ENCODE measurements around the gene RNPS1. TPM values are rescaled to one million over a fixed set of nuclear protein-coding genes. Genes with fewer than 3 reads are reported as not detected.

RNPS1 gene
- total and polyA plus RNA-seq, 2 donors (not counting 3 experiments of a cell fraction or from before 2014, with no cell fraction given), result 206 to 209 TPM

GRCh38 chr16:2214719-2214968 is 53.3 kb downstream of the RNPS1 start, which contains the start of gene PGP:
TSS of gene PGP (minus strand) at chr16:2214840. CDS start at chr16:2214777, 63 bp downstream.
- POLR2A ChIA-PET, result interaction anchor here (2.2 kb wide), 1 partner anchor 60 kb away, joined by 15 read pairs; the partner anchor contains the start of gene TRAF7

GRCh38 chr16:2213817-2214718 is 53.9 kb downstream of the RNPS1 start:
- BruUV-seq (replicated peaks), result TSS peak; percentile 56
- Histone ChIP-seq H3K4me2 (ENCODE audit: insufficient read depth, low read length) (peak overlapping the region; percentile 86), H2AFZ (ENCODE audit: low read depth, low read length) (peak overlapping the region; percentile 62), H3K4me1 (ENCODE audit: control insufficient read depth, extremely low read depth, insufficient read depth, low read length) (peaks cover 15% of the 10 kb centered on the region), H3K36me3 (ENCODE audit: control insufficient read depth in 2 of 2, extremely low read depth in 1 of 2, insufficient read depth in 2 of 2, low read length in 2 of 2) (peaks cover 0 to 8% of the 10 kb centered on the region in 2 experiments), H3K27ac (ENCODE audit: insufficient read depth, low read depth, low read length) (peak overlapping the region; percentile 50), H3K4me3 (replicated peaks in 1 of 3; ENCODE audit: insufficient read depth in 1 of 3, low read depth in 1 of 3, low read length in 3 of 3) (peak overlapping the region; percentile 74 to 75 (median 74)), H3K9ac (replicated peaks; ENCODE audit: extremely low read depth, insufficient read depth, low read length) (peak overlapping the region; percentile 74), H3K9me3 (replicated peaks; ENCODE audit: control insufficient read depth, insufficient read depth, low read length) (no peaks in the 10 kb centered on the region), H4K20me1 (replicated peaks; ENCODE audit: control insufficient read depth, extremely low read depth, insufficient read depth, low read length) (no peaks in the 10 kb centered on the region), H3K9me1 (replicated peaks; ENCODE audit: control insufficient read depth, extremely low read depth, insufficient read depth, low read length) (no peaks in the 10 kb centered on the region), H3K27me3 (ENCODE audit: control insufficient read depth in 2 of 2, insufficient read depth in 2 of 2, low read length in 2 of 2) (no peaks in the 10 kb centered on the region), H3K79me2 (ENCODE audit: control insufficient read depth, insufficient read depth, low read length) (peaks cover 25% of the 10 kb centered on the region)
- DNase-seq (ENCODE audit: low read depth, low spot score) (peak; percentile 34), FAIRE-seq (no peak)
- dilution Hi-C loops (cut with MboI; ENCODE audit: extremely low pct_ligation_motif_present, low sequenced_read_pairs), result no loop called here
- intact Hi-C loops (cut with micrococcal nuclease), result loop anchor here (2.0 kb wide), 1 partner anchor 59 kb away; the partner anchor contains the start of gene TRAF7
- TF ChIP-seq MYC (IDR thresholded peaks at IDR 0.05; ENCODE audit: low read depth, low read length), result no peak
- peak; percentile 11 for TF ChIP-seq POLR2A (IDR thresholded peaks at IDR 0.05; ENCODE audit: low read depth, low read length)
- no peak for TF ChIP-seq JUN (IDR thresholded peaks at IDR 0.05; ENCODE audit: borderline replicate concordance, insufficient read depth, insufficient read length, low read depth)
- TF ChIP-seq MAX (IDR thresholded peaks at IDR 0.05; ENCODE audit: insufficient read depth, insufficient read length), result no peak
- no peak for TF ChIP-seq POLR2AphosphoS5 (IDR thresholded peaks at IDR 0.05; ENCODE audit: insufficient read depth, low read depth, low read length)
- TF ChIP-seq CTCF (IDR thresholded peaks at IDR 0.05; ENCODE audit: extremely low read depth in 1 of 2, insufficient read depth in 1 of 2, low read depth in 1 of 2, low read length in 2 of 2), result no peak
- no peak for TF ChIP-seq GATA2 (IDR thresholded peaks at IDR 0.05; ENCODE audit: insufficient read depth, insufficient read length, low read depth, low read length)
- ChIA-PET CTCF (interaction anchor here (1.0 to 1.3 kb wide), 4 partner anchors 9 to 74 kb away, joined by 3 to 7 read pairs (median 4); partner anchors contain the start of genes ECI1 and MLST8), POLR2A (interaction anchor here (2.2 kb wide), 1 partner anchor 59 kb away, joined by 15 read pairs; the partner anchor contains the start of gene TRAF7)

More at GRCh38 chr16:2214719-2214968, 53.3 kb downstream of the RNPS1 start, which contains the start of gene PGP:
- TF ChIP-seq EZH2 (IDR thresholded peaks at IDR 0.05; ENCODE audit: borderline replicate concordance, low read depth, low read length, severe bottlenecking) (peak; percentile 97), POLR2AphosphoS5 (IDR thresholded peaks at IDR 0.05; ENCODE audit: insufficient read depth, low read depth, low read length) (no peak)
- Histone ChIP-seq H3K9me3 (replicated peaks; ENCODE audit: control insufficient read depth, insufficient read depth, low read length) (no peaks in the 10 kb centered on the region), H3K4me1 (ENCODE audit: control insufficient read depth, extremely low read depth, insufficient read depth, low read length) (peaks cover 15% of the 10 kb centered on the region), H3K4me3 (replicated peaks in 1 of 3; ENCODE audit: insufficient read depth in 1 of 3, low read depth in 1 of 3, low read length in 3 of 3) (peak within 1 kb of the TSS; percentile 74 to 89 (median 75)), H3K36me3 (ENCODE audit: control insufficient read depth in 2 of 2, extremely low read depth in 1 of 2, insufficient read depth in 2 of 2, low read length in 2 of 2) (peaks cover 0 to 3% of the 10 kb centered on the region in 2 experiments), H3K9me1 (replicated peaks; ENCODE audit: control insufficient read depth, extremely low read depth, insufficient read depth, low read length) (no peaks in the 10 kb centered on the region), H3K79me2 (ENCODE audit: control insufficient read depth, insufficient read depth, low read length) (peaks cover 25% of the 10 kb centered on the region), H4K20me1 (replicated peaks; ENCODE audit: control insufficient read depth, extremely low read depth, insufficient read depth, low read length) (no peaks in the 10 kb centered on the region), H3K27ac (ENCODE audit: insufficient read depth, low read depth, low read length) (peak within 1 kb of the TSS; percentile 83), H2AFZ (ENCODE audit: low read depth, low read length) (peak within 1 kb of the TSS; percentile 63), H3K27me3 (ENCODE audit: control insufficient read depth in 2 of 2, insufficient read depth in 2 of 2, low read length in 2 of 2) (no peaks in the 10 kb centered on the region), H3K4me2 (ENCODE audit: insufficient read depth, low read length) (peak within 1 kb of the TSS; percentile 86), H3K9ac (replicated peaks; ENCODE audit: extremely low read depth, insufficient read depth, low read length) (peak within 1 kb of the TSS; percentile 87)
- intact Hi-C loops (cut with micrococcal nuclease) (loop anchor here (2.0 kb wide), 1 partner anchor 60 kb away; the partner anchor contains the start of gene TRAF7), dilution Hi-C loops (cut with MboI; ENCODE audit: extremely low pct_ligation_motif_present, low sequenced_read_pairs) (no loop called here)
- CTCF ChIA-PET, result interaction anchor here (1.0 to 1.3 kb wide), 4 partner anchors 10 to 74 kb away, joined by 3 to 7 read pairs (median 4); partner anchors contain the start of genes ECI1 and MLST8
- DNase-seq (ENCODE audit: low read depth, low spot score) (no peak), FAIRE-seq (no peak)
- BruUV-seq (replicated peaks), result no TSS peak

Measured in endothelial cell of umbilical vein (primary cell).